Activated CD8-positive, alpha-beta memory T cell treated with anti-CD3 and anti-CD28 coated beads for 1 hour (primary cell): ENCODE data around the gene SERTAD1.
"Not testable (repeated sequence)": the region's sequence is repeated elsewhere in the genome, so short reads cannot be mapped to it uniquely, and the experiment has no call there.

Source experiments
- DNase-seq, 2 donors: peaks; one replicate each; pipeline ENCODE4 v3.0.0-alpha.2; 2020; ENCODE audit warnings: low read depth in 1 of 2; ENCODE audit errors: extremely low read depth in 1 of 2

The SERTAD1 gene

GRCh38 chr19:40422748-40423566 is 2.8 kb downstream of the SERTAD1 start:
- no peak for DNase-seq

GRCh38 chr19:40421993-40422747 is 3.6 kb downstream of the SERTAD1 start:
- no peak for DNase-seq

GRCh38 chr19:40420766-40421765 is 4.7 kb downstream of the SERTAD1 start:
- DNase-seq: peak in 1 of 2 donors; percentile 60

GRCh38 chr19:40420451-40420765 is 5.4 kb downstream of the SERTAD1 start:
- DNase-seq: no peak

GRCh38 chr19:40419780-40420179 is 6.0 kb downstream of the SERTAD1 start:
- no peak for DNase-seq

GRCh38 chr19:40419066-40419612 is 6.7 kb downstream of the SERTAD1 start:
- no peak for DNase-seq

- DNase-seq: no peak
Observed at GRCh38 chr19:40418040-40418439, 7.8 kb downstream of the SERTAD1 start.

- no peak for DNase-seq
Observed at GRCh38 chr19:40417643-40417981, 8.2 kb downstream of the SERTAD1 start.

- no peak for DNase-seq
Observed at GRCh38 chr19:40416918-40417642, 8.7 kb downstream of the SERTAD1 start.

- no peak for DNase-seq
Observed at GRCh38 chr19:40415768-40416167, 10.0 kb downstream of the SERTAD1 start.

GRCh38 chr19:40414542-40415535 is 11.0 kb downstream of the SERTAD1 start:
- DNase-seq: no peak

GRCh38 chr19:40413291-40413845 is 12.4 kb downstream of the SERTAD1 start, which contains the start of gene PRX:
TSS of gene PRX (minus strand) at chr19:40413378. CDS start at chr19:40407932, 5,446 bp downstream.
- no peak for DNase-seq

- DNase-seq: no peak
Observed at GRCh38 chr19:40412866-40413265, 12.9 kb downstream of the SERTAD1 start.

- no peak for DNase-seq
Observed at GRCh38 chr19:40411958-40412499, 13.8 kb downstream of the SERTAD1 start.

GRCh38 chr19:40411125-40411842 is 14.5 kb downstream of the SERTAD1 start:
- DNase-seq: no peak

GRCh38 chr19:40410030-40410389 is 15.8 kb downstream of the SERTAD1 start:
- DNase-seq: no peak

- DNase-seq: not testable (repeated sequence)
Observed at GRCh38 chr19:40408598-40408925, 17.2 kb downstream of the SERTAD1 start.
